GM06990 (cell line): ENCODE data around the gene CACNA2D3.

Experiments used
- DNase-seq: peaks from one replicate; pipeline ENCODE4 v3.0.0-alpha.2; 2011; ENCODE audit not compliant: insufficient read length; ENCODE audit errors: extremely low read depth
- H3K27me3 ChIP-seq: replicated peaks from 2 replicates; pipeline ENCODE4 v1.6.0; 2011; ENCODE audit warnings: low read length; ENCODE audit not compliant: control insufficient read depth, insufficient read depth
- H3K36me3 ChIP-seq: 2 replicates; pipeline ENCODE4 v1.5.1; 2011; ENCODE audit warnings: low read length; ENCODE audit not compliant: control insufficient read depth, insufficient read depth
- H3K4me3 ChIP-seq: replicated peaks from 2 replicates; pipeline ENCODE4 v1.5.1; 2011; ENCODE audit warnings: low read depth, mild to moderate bottlenecking, control low read depth, low read length
- CTCF ChIP-seq: IDR thresholded peaks from 2 replicates; pipeline ENCODE4 v1.5.1; 2011; ENCODE audit warnings: low read length, control low read depth, mild to moderate bottlenecking, inconsistent platforms; ENCODE audit not compliant: insufficient read depth, poor library complexity, severe bottlenecking

CACNA2D3 gene

GRCh38 chr3:54530091-54530490, 407.7 kb downstream of the CACNA2D3 start:
- Histone ChIP-seq H3K27me3 (no peaks in the 10 kb centered on the region; the same call in 1 of the 2 replicates), H3K36me3 (no peaks in the 10 kb centered on the region), H3K4me3 (no peak overlapping the region)
- DNase-seq = no peak
- TF ChIP-seq CTCF = no peak

- no peak for TF ChIP-seq CTCF
- Histone ChIP-seq H3K36me3 (no peaks in the 10 kb centered on the region), H3K4me3 (no peak overlapping the region), H3K27me3 (no peaks in the 10 kb centered on the region; the same call in 1 of the 2 replicates)
- no peak for DNase-seq
These were observed 408.6 kb downstream of the CACNA2D3 start for GRCh38 chr3:54530944-54531343.

- no peaks in the 10 kb centered on the region for H3K36me3 ChIP-seq
- no peak overlapping the region for H3K4me3 ChIP-seq
- H3K27me3 ChIP-seq = no peaks in the 10 kb centered on the region; the same call in 1 of the 2 replicates
- DNase-seq = no peak
- no peak for TF ChIP-seq CTCF
These were observed 409.4 kb downstream of the CACNA2D3 start for GRCh38 chr3:54531741-54532140.

GRCh38 chr3:54533856-54534255, 411.5 kb downstream of the CACNA2D3 start:
- Histone ChIP-seq H3K27me3 (no peaks in the 10 kb centered on the region; the same call in 1 of the 2 replicates), H3K36me3 (no peaks in the 10 kb centered on the region), H3K4me3 (no peak overlapping the region)
- peak; percentile 18 for TF ChIP-seq CTCF
- DNase-seq = no peak

- no peaks in the 10 kb centered on the region; the same call in 1 of the 2 replicates for H3K27me3 ChIP-seq
- TF ChIP-seq CTCF = no peak
- H3K36me3 ChIP-seq = no peaks in the 10 kb centered on the region
- no peak for DNase-seq
- H3K4me3 ChIP-seq = no peak overlapping the region
These were observed 413.3 kb downstream of the CACNA2D3 start for GRCh38 chr3:54535619-54536018.

- H3K4me3 ChIP-seq = no peak overlapping the region
- H3K36me3 ChIP-seq = no peaks in the 10 kb centered on the region
- no peak for DNase-seq
- no peaks in the 10 kb centered on the region; the same call in 1 of the 2 replicates for H3K27me3 ChIP-seq
- no peak for TF ChIP-seq CTCF
These were observed 414.1 kb downstream of the CACNA2D3 start for GRCh38 chr3:54536450-54536849.
